ENCODE data around the gene FBXL19. TPM values are rescaled to one million over a fixed set of nuclear protein-coding genes. Genes with fewer than 3 reads are reported as not detected.
"Not testable (repeated sequence)": the region's sequence is repeated elsewhere in the genome, so short reads cannot be mapped to it uniquely, and the experiment has no call there.

FBXL19 gene
- polyA plus RNA-seq, 3 donors = 0.14 to 7.6 TPM; not detected in 1

- no peaks in the 10 kb centered on the region for H3K9me3 Mint-ChIP-seq
- no peak overlapping the region for H3K4me3 Mint-ChIP-seq
- H3K79me2 ChIP-seq (ENCODE audit: insufficient read depth, low read length) = peaks cover 12% of the 10 kb centered on the region
- H3K9me3 ChIP-seq (replicated peaks in 1 of 2; ENCODE audit: control insufficient read depth in 1 of 2, insufficient read depth in 1 of 2, low read length in 2 of 2) = no peaks in the 10 kb centered on the region
- no peaks in the 10 kb centered on the region for H4K20me1 ChIP-seq (ENCODE audit: insufficient read depth, low read length)
- peaks cover 18% of the 10 kb centered on the region for H3K4me1 Mint-ChIP-seq
- intact Hi-C loops (cut with micrococcal nuclease) = no loop called here
- H3K36me3 Mint-ChIP-seq = peaks cover 37 to 63% of the 10 kb centered on the region in 2 donors
- TF ChIP-seq CTCF (IDR thresholded peaks at IDR 0.05) = no peak
- no peak overlapping the region for H3K4me2 ChIP-seq (replicated peaks; ENCODE audit: extremely low read depth, low read length, poor library complexity, severe bottlenecking)
- H3K36me3 ChIP-seq (replicated peaks in 1 of 2; ENCODE audit: control insufficient read depth in 1 of 2, insufficient read depth in 2 of 2, low read length in 2 of 2) = peaks cover 17 to 55% of the 10 kb centered on the region in 2 donors
- H3K27me3 ChIP-seq (ENCODE audit: control insufficient read depth in 2 of 2, insufficient read depth in 2 of 2, low read length in 2 of 2) = no peaks in the 10 kb centered on the region
- H3K4me3 ChIP-seq (replicated peaks in 1 of 3; ENCODE audit: low read depth in 2 of 3, low read length in 3 of 3) = no peak overlapping the region
- H2AFZ ChIP-seq (ENCODE audit: insufficient read depth, low read depth, low read length, poor library complexity, severe bottlenecking) = no peak overlapping the region
- H3K27ac Mint-ChIP-seq = peak overlapping the region in 1 of 7 donors; percentile 40
- no peak overlapping the region for H3K27ac ChIP-seq (ENCODE audit: low read depth in 1 of 2, low read length in 2 of 2)
- DNase-seq = no peak
- H3K27me3 Mint-ChIP-seq (ENCODE audit: low read depth in 3 of 3) = no peaks in the 10 kb centered on the region
- peaks cover 17 to 21% of the 10 kb centered on the region in 2 donors for H3K4me1 ChIP-seq (ENCODE audit: control insufficient read depth in 1 of 2, insufficient read depth in 2 of 2, low read length in 2 of 2)
- 92% methylated on average over 1 of the region's 5 CpGs for WGBS (ENCODE audit: insufficient coverage)
- no peak overlapping the region for H3K9ac ChIP-seq (ENCODE audit: insufficient read depth, low read length, poor library complexity, severe bottlenecking)
Observed at GRCh38 chr16:30889721-30890120, 33.7 kb upstream of the FBXL19 start.

GRCh38 chr16:30891043-30891823, 32.1 kb upstream of the FBXL19 start:
- H3K4me1 ChIP-seq (ENCODE audit: control insufficient read depth in 1 of 2, insufficient read depth in 2 of 2, low read length in 2 of 2) = peaks cover 25 to 31% of the 10 kb centered on the region in 2 donors
- intact Hi-C loops (cut with micrococcal nuclease); H2AFZ ChIP-seq (ENCODE audit: insufficient read depth, low read depth, low read length, poor library complexity, severe bottlenecking); H3K9ac ChIP-seq (ENCODE audit: insufficient read depth, low read length, poor library complexity, severe bottlenecking); H3K27me3 Mint-ChIP-seq (ENCODE audit: low read depth in 3 of 3); H3K4me3 ChIP-seq (replicated peaks in 1 of 3; ENCODE audit: low read depth in 2 of 3, low read length in 3 of 3); H4K20me1 ChIP-seq (ENCODE audit: insufficient read depth, low read length); H3K4me3 Mint-ChIP-seq; H3K27ac ChIP-seq (ENCODE audit: low read depth in 1 of 2, low read length in 2 of 2); H3K4me2 ChIP-seq (replicated peaks; ENCODE audit: extremely low read depth, low read length, poor library complexity, severe bottlenecking); H3K27me3 ChIP-seq (ENCODE audit: control insufficient read depth in 2 of 2, insufficient read depth in 2 of 2, low read length in 2 of 2); H3K9me3 ChIP-seq (replicated peaks in 1 of 2; ENCODE audit: control insufficient read depth in 1 of 2, insufficient read depth in 1 of 2, low read length in 2 of 2); H3K9me3 Mint-ChIP-seq; DNase-seq: not testable (repeated sequence)
- 80% methylated on average over 2 of the region's 15 CpGs for WGBS (ENCODE audit: insufficient coverage)
- H3K4me1 Mint-ChIP-seq = peaks cover 31% of the 10 kb centered on the region
- peak overlapping the region in 2 of 7 donors; percentile 24 to 41 for H3K27ac Mint-ChIP-seq
- peaks cover 12% of the 10 kb centered on the region for H3K79me2 ChIP-seq (ENCODE audit: insufficient read depth, low read length)
- peaks cover 14 to 40% of the 10 kb centered on the region in 2 donors for H3K36me3 ChIP-seq (replicated peaks in 1 of 2; ENCODE audit: control insufficient read depth in 1 of 2, insufficient read depth in 2 of 2, low read length in 2 of 2)
- H3K36me3 Mint-ChIP-seq = peaks cover 26 to 49% of the 10 kb centered on the region in 2 donors
